ENCODE data around the gene MEP1B.
"Not testable (repeated sequence)": the region's sequence is repeated elsewhere in the genome, so short reads cannot be mapped to it uniquely, and the experiment has no call there.

The MEP1B gene

GRCh38 chr18:32176745-32177144 lies 13.1 kb upstream of the MEP1B start:
- H3K36me3 ChIP-seq (ENCODE audit: control insufficient read depth, insufficient read depth, low read length); H3K4me1 ChIP-seq (ENCODE audit: control insufficient read depth, insufficient read depth, low read length); H3K27me3 ChIP-seq (ENCODE audit: control insufficient read depth, insufficient read depth, low read length); H3K9ac ChIP-seq (ENCODE audit: low read length); H3K4me3 ChIP-seq (ENCODE audit: low read length); H3K27ac ChIP-seq (ENCODE audit: low read depth, low read length): not testable (repeated sequence)

- no peak overlapping the region for H3K9ac ChIP-seq (ENCODE audit: low read length)
- H3K27ac ChIP-seq (ENCODE audit: low read depth, low read length): no peak overlapping the region
- H3K4me1 ChIP-seq (ENCODE audit: control insufficient read depth, insufficient read depth, low read length): no peaks in the 10 kb centered on the region
- H3K4me3 ChIP-seq (ENCODE audit: low read length): no peak overlapping the region
- H3K27me3 ChIP-seq (ENCODE audit: control insufficient read depth, insufficient read depth, low read length): no peaks in the 10 kb centered on the region
- H3K36me3 ChIP-seq (ENCODE audit: control insufficient read depth, insufficient read depth, low read length): no peaks in the 10 kb centered on the region
These were observed 12.3 kb upstream of the MEP1B start for GRCh38 chr18:32177530-32177929.

GRCh38 chr18:32183503-32183902 lies 6.3 kb upstream of the MEP1B start:
- Histone ChIP-seq H3K4me3 (ENCODE audit: low read length) (no peak overlapping the region), H3K9ac (ENCODE audit: low read length) (no peak overlapping the region), H3K36me3 (ENCODE audit: control insufficient read depth, insufficient read depth, low read length) (no peaks in the 10 kb centered on the region), H3K27me3 (ENCODE audit: control insufficient read depth, insufficient read depth, low read length) (no peaks in the 10 kb centered on the region), H3K27ac (ENCODE audit: low read depth, low read length) (no peak overlapping the region), H3K4me1 (ENCODE audit: control insufficient read depth, insufficient read depth, low read length) (no peaks in the 10 kb centered on the region)

GRCh38 chr18:32190209-32190608 lies 370 bp downstream of the MEP1B start:
- no peaks in the 10 kb centered on the region for H3K4me1 ChIP-seq (ENCODE audit: control insufficient read depth, insufficient read depth, low read length)
- H3K27me3 ChIP-seq (ENCODE audit: control insufficient read depth, insufficient read depth, low read length): no peaks in the 10 kb centered on the region
- no peak overlapping the region for H3K9ac ChIP-seq (ENCODE audit: low read length)
- H3K27ac ChIP-seq (ENCODE audit: low read depth, low read length): no peak overlapping the region
- H3K4me3 ChIP-seq (ENCODE audit: low read length): no peak overlapping the region
- H3K36me3 ChIP-seq (ENCODE audit: control insufficient read depth, insufficient read depth, low read length): no peaks in the 10 kb centered on the region

GRCh38 chr18:32195881-32196815 lies 6.3 kb downstream of the MEP1B start:
- H3K4me3 ChIP-seq (ENCODE audit: low read length): no peak overlapping the region
- no peaks in the 10 kb centered on the region for H3K36me3 ChIP-seq (ENCODE audit: control insufficient read depth, insufficient read depth, low read length)
- H3K4me1 ChIP-seq (ENCODE audit: control insufficient read depth, insufficient read depth, low read length): no peaks in the 10 kb centered on the region
- H3K9ac ChIP-seq (ENCODE audit: low read length): no peak overlapping the region
- no peak overlapping the region for H3K27ac ChIP-seq (ENCODE audit: low read depth, low read length)
- H3K27me3 ChIP-seq (ENCODE audit: control insufficient read depth, insufficient read depth, low read length): no peaks in the 10 kb centered on the region

- H3K9ac ChIP-seq (ENCODE audit: low read length): no peak overlapping the region
- no peak overlapping the region for H3K4me3 ChIP-seq (ENCODE audit: low read length)
- no peak overlapping the region for H3K27ac ChIP-seq (ENCODE audit: low read depth, low read length)
- H3K27me3 ChIP-seq (ENCODE audit: control insufficient read depth, insufficient read depth, low read length): no peaks in the 10 kb centered on the region
- H3K4me1 ChIP-seq (ENCODE audit: control insufficient read depth, insufficient read depth, low read length): no peaks in the 10 kb centered on the region
- H3K36me3 ChIP-seq (ENCODE audit: control insufficient read depth, insufficient read depth, low read length): no peaks in the 10 kb centered on the region
These were observed 10.9 kb downstream of the MEP1B start for GRCh38 chr18:32200766-32201165.

GRCh38 chr18:32201948-32202672 lies 12.3 kb downstream of the MEP1B start:
- Histone ChIP-seq H3K36me3 (ENCODE audit: control insufficient read depth, insufficient read depth, low read length) (no peaks in the 10 kb centered on the region), H3K9ac (ENCODE audit: low read length) (no peak overlapping the region), H3K4me1 (ENCODE audit: control insufficient read depth, insufficient read depth, low read length) (no peaks in the 10 kb centered on the region), H3K27ac (ENCODE audit: low read depth, low read length) (no peak overlapping the region), H3K4me3 (ENCODE audit: low read length) (no peak overlapping the region), H3K27me3 (ENCODE audit: control insufficient read depth, insufficient read depth, low read length) (no peaks in the 10 kb centered on the region)

- Histone ChIP-seq H3K4me3 (ENCODE audit: low read length) (no peak overlapping the region), H3K27me3 (ENCODE audit: control insufficient read depth, insufficient read depth, low read length) (no peaks in the 10 kb centered on the region), H3K9ac (ENCODE audit: low read length) (no peak overlapping the region), H3K27ac (ENCODE audit: low read depth, low read length) (no peak overlapping the region), H3K4me1 (ENCODE audit: control insufficient read depth, insufficient read depth, low read length) (no peaks in the 10 kb centered on the region), H3K36me3 (ENCODE audit: control insufficient read depth, insufficient read depth, low read length) (no peaks in the 10 kb centered on the region)
These were observed 18.2 kb downstream of the MEP1B start for GRCh38 chr18:32208023-32208422.

- Histone ChIP-seq H3K36me3 (ENCODE audit: control insufficient read depth, insufficient read depth, low read length) (no peaks in the 10 kb centered on the region), H3K9ac (ENCODE audit: low read length) (no peak overlapping the region), H3K27ac (ENCODE audit: low read depth, low read length) (no peak overlapping the region), H3K4me1 (ENCODE audit: control insufficient read depth, insufficient read depth, low read length) (no peaks in the 10 kb centered on the region), H3K4me3 (ENCODE audit: low read length) (no peak overlapping the region), H3K27me3 (ENCODE audit: control insufficient read depth, insufficient read depth, low read length) (no peaks in the 10 kb centered on the region)
These were observed 18.7 kb downstream of the MEP1B start for GRCh38 chr18:32208577-32208976.

GRCh38 chr18:32209685-32210445 lies 20.0 kb downstream of the MEP1B start:
- H3K27ac ChIP-seq (ENCODE audit: low read depth, low read length): no peak overlapping the region

GRCh38 chr18:32213693-32214092 lies 23.9 kb downstream of the MEP1B start:
- no peak overlapping the region for H3K27ac ChIP-seq (ENCODE audit: low read depth, low read length)
- H3K27me3 ChIP-seq (ENCODE audit: control insufficient read depth, insufficient read depth, low read length): no peaks in the 10 kb centered on the region
- H3K9ac ChIP-seq (ENCODE audit: low read length): no peak overlapping the region
- no peak overlapping the region for H3K4me3 ChIP-seq (ENCODE audit: low read length)
- no peaks in the 10 kb centered on the region for H3K4me1 ChIP-seq (ENCODE audit: control insufficient read depth, insufficient read depth, low read length)
- no peaks in the 10 kb centered on the region for H3K36me3 ChIP-seq (ENCODE audit: control insufficient read depth, insufficient read depth, low read length)

More at GRCh38 chr18:32209685-32210445, 20.0 kb downstream of the MEP1B start:
- H3K9ac ChIP-seq (ENCODE audit: low read length): no peak overlapping the region
- no peaks in the 10 kb centered on the region for H3K4me1 ChIP-seq (ENCODE audit: control insufficient read depth, insufficient read depth, low read length)
- H3K36me3 ChIP-seq (ENCODE audit: control insufficient read depth, insufficient read depth, low read length): no peaks in the 10 kb centered on the region
- no peak overlapping the region for H3K4me3 ChIP-seq (ENCODE audit: low read length)
- H3K27me3 ChIP-seq (ENCODE audit: control insufficient read depth, insufficient read depth, low read length): no peaks in the 10 kb centered on the region

GRCh38 chr18:32216390-32216789 lies 26.6 kb downstream of the MEP1B start:
- Histone ChIP-seq H3K4me3 (ENCODE audit: low read length) (no peak overlapping the region), H3K36me3 (ENCODE audit: control insufficient read depth, insufficient read depth, low read length) (no peaks in the 10 kb centered on the region), H3K4me1 (ENCODE audit: control insufficient read depth, insufficient read depth, low read length) (no peaks in the 10 kb centered on the region), H3K9ac (ENCODE audit: low read length) (no peak overlapping the region), H3K27ac (ENCODE audit: low read depth, low read length) (no peak overlapping the region), H3K27me3 (ENCODE audit: control insufficient read depth, insufficient read depth, low read length) (no peaks in the 10 kb centered on the region)
